NCI-H1105 (cell line): Measurements from ENCODE around the gene KRT27.
A peak's percentile ranks its signal among the peaks of the same experiment; 100 is the strongest.

Experiments
- DNase-seq: peaks from one replicate; lab custom pipeline; 2025; lab: John Stamatoyannopoulos, UW

KRT27 gene

DNA sequence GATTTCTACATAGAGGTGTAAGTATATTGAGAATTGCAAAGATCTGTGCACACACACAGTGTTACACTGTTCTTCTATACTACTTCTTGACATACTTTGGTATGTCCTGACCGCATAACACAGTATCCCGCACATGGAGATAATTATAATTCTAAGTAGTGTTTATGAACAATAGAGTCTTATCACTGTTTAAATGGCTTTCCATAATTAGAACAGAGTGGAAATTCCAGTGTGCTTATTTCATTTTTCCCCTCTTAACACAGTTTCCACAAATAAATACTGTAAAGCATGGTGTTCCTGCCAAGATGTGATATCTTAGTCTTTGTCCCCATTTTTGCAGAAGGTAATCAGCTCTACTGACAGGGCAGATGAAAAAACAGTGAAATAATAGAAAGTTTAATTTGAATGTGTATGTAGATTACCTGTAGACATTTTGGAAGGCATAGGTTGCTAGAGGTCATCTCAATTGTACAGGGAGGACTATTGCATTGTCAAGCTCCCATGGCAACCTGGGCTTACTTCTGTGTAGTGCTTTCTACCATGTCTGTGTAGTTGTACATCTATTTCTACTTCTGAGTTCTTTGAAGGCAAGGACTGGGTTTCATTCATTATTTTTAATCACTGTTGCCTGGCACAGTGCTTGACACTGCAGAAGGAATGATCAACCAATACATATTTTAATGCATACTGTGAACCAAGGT, 27.5 kb upstream of the KRT27 start:
- no peak for DNase-seq

DNA sequence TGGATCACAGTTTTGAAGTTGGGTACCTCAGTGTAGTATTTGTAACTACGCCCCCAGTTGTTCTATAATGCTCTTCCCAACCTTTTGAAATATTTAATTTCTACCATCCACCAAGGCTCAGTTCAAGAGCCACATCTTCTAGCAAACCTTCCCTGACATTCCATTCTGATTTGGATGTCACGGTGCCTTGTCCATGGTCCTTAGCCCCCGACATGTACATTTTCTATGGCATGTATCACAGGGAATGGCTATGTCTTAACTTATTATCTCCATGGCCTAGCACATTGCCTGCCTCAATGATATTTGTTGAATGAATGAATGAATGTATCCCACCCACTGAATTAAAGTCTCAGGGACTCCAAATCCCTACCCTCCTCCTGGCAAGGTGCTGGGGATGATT, 23.8 kb upstream of the KRT27 start:
- DNase-seq = no peak

DNA sequence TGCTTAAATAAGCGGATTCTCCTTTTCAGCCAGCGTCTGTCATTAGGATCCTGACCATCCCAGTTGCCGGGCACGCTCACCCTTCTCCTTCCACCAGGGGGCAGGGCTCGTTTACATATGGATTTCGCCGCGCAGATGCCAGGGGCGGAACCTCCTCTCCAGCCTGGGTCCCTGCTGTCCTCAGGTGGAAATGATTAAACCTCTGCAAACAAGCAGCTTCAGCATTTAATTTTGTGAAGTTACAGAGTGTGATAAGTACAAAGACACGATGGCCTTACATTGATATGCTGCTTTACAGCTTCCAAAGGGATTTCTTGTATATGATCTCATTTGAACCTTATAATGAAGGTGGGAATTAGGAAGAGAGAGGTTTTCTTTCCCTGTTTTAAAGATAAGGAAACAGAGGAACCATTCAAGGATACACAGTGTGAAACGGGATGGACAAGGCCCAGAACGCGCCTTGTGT, 21.3 kb upstream of the KRT27 start:
- peak; percentile 63 for DNase-seq

DNA sequence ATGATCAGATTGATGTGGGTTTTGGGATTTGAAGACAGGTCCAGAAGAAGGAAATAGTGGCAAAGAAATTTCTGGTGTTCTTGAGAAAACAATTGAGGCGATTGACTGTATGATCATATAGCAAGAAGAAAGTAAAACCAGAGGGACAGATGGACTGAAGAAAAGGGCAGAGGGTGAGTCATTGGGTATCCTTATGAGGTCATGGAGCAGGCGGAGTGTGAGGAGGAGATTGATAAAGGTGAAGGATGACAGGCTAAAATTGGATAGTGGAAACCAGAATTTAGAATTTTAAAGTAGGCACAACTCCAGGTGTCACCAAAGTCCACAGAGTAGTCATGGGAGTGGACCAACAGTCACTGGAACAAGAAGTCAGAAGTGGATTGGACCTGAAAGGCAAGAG, 18.8 kb upstream of the KRT27 start:
- no peak for DNase-seq

DNA sequence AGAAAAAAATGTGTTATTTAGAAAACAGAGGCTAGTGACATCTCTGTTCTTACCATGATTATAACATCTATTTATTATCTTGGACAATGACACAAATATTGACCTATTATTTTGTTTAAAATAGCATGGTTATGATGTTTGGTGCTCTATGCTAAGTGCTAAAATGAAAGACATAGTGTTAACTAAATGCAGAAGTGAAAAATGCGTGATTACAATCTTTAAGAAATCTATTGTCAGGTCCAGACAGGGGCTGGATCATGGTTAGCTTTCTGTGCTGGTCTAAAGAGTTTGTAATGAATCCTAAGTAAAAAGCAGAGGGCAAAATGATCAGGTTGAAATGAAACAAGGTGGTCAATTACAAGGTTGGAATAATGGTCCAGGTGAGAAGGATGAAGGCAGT, 18.0 kb upstream of the KRT27 start:
- no peak for DNase-seq

DNA sequence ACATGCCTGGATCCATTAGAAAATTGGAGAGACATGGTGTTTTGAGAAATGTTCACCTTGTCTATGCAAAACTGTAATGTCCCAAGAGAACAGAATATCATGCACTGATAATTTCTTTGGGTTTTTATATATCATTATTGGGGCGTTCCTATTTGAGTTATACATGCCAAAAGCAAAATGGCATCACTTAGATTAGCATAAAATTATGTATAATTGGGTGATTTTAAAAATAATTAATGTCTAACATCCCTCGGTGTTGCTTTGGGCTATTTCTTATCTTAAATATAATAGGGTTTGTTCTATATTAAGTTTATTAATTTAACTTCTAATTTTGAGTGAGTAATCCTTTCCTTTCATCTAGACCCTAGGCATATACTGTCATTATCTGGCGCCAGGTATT, 17.5 kb upstream of the KRT27 start, which contains the start of gene KRT28:
TSS of gene KRT28 (minus strand) at position 101 of the 400 bp plus-strand sequence. CDS start at position 35, 66 bp downstream.
- DNase-seq = no peak

DNA sequence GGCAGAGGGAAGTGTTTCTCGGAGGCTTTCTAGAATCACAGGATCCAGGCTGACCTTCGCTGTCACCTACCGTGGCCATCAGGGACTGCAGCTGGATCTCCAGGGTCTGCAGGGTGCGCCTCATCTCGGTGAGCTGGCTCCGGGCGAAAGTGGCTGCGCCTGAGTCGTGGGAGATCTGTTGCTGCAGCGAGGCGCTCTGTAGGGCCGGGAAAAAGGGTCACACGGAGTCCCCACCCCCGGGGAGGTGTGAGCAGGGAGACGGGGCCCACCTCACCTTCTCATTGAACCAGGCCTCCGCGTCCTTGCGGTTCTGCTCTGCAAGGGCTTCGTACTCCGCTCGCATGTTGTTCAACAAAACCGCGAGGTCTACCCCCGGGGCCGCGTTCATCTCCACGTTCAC, 14.5 kb upstream of the KRT27 start:
- DNase-seq = no peak

DNA sequence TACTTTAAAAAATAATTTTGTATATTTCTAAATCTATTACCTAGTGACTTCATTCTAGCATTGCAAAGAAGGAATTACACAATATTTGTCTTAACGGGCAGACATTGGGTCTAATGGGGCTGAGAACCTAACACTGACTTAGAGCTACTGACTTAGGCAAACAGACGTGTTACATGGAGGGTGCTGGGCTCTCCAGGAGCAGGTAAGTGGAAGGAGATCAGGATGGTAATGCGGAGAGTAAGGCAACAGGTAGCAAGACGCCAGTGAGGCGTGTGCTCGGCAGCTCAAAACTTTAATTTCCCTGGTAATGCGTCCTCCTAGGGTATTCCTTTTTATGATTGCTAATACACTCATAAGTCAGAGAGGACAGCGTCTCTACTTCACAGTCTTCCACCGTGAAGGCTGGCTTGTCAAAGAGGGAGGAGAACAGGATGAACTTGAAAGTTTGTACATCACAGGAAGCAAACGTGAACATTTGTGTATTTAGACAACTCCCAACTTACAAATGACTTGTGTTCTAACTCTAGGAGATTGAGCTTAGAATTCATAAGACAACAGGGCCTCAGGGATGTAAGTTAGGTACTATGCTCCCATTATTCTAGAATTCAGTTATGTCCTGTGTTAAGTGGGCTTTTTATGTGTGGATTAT, 12.8 kb upstream of the KRT27 start:
- no peak for DNase-seq

DNA sequence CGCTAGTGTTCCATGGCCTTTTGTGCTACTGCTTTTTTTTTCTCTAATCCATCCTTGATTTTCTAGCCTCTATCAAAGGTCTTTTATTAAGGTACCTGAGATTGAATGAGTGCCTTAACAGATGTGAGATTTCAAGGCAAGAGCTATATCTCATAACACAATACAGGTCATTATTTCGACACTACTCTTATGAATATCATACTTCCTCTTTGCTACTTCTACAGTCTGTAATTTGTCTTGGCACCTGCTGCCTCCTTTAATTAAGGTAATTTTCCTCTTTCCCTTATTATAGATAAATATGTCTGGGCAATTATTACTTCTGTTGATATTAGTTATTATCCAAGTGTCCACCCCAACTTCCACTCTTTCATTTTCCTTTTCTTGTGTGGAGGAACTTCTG, 12.1 kb upstream of the KRT27 start:
- no peak for DNase-seq

DNA sequence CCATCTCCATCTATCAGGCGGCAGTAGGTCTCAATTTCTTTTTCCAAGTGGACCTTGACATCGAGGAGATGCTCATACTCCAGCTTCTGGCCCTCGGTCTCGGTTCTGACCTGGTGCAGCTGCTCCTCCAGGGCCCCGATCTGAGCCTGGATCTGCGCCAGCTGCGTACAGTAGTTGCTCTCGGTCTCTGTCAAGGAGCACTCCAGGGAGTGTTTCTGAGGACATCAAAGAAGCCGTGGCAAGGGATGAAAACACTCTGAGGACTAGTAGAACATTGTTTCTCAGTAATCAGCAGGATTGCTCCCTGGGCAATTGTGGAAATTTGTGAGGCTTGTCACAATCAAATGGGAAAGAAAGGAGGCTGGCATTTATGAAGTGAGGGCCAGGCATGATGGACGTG, 11.5 kb upstream of the KRT27 start:
- no peak for DNase-seq

DNA sequence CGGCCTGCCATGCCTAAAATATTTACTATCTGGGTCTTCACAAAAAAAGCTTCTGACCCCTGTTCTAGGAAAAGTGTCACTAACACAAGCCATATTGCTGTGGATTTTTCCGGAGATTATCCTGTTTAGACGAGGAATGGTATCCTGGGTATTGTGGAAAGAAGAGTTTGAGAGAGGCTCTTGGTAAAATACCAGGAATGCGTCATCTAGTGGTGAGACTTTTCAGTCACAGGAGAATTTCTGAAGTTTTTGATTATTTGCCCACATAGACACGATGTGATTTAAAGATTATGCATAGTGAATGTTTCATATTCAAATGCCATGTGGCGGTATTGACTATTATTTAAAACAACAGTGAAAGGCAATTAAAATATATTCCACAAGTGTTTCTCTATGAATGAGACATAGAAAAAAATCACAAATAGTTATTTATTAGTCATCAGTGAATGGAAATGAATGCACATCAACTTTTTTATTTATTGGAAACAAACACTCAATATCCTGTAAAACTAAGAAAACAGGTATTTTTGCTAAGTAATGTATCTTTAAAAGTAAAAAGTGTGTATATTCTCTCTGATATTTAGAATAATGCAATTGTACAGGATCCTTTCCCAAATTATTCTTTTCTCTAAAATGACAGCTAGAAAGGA, 9.6 kb upstream of the KRT27 start:
- DNase-seq = no peak

DNA sequence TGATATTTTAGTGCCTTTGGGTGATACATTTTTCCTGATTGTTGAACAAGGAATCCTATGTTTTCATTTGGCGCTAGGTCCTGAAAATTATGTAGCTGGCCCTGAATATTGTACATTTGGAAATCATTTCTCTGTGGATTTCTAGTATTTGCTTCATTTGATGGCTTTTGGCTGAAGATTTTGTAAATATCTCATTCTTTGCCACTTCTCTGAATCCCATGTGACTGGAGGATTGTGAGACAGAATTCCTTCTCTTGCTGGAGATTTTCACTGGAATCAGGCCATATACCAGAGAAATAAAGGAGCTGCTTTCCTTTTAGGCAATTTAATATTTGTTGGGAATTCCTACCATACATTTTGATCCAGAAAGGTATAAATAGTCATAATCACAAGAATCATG, 8.8 kb upstream of the KRT27 start:
- no peak for DNase-seq

DNA sequence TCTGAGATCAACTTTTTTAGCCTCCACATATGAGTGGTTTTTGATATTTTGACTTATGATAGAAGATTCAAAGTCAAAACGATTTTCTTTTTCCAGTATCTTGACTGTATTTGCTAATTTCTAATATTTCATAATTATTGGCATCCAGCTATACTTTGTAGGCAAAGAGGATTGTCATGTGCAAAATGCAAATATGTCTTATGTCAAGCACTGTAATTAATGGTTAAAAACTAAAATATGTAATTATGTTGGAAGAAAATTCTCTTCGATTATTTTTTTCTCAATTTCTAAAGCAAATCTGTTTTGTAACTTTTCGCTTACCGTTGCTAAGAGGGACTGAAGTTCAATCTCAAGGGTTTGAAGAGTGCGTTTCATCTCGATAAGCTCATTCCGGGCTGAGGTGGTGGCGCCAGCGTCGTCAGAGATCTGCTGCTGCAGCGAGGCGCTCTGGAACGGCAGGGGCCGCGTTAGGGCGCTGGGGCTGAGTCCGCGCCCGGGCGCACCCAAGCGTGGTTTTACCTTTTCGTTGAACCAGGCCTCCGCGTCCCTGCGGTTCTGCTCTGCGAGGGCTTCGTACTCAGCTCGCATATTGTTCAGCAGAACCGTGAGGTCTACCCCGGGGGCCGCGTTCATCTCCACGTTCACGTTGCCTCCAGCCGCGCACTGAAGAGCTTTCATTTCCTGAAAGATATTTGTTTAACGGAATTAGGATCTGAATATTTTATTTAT, 3.0 kb downstream of the KRT27 start:
- no peak for DNase-seq

DNA sequence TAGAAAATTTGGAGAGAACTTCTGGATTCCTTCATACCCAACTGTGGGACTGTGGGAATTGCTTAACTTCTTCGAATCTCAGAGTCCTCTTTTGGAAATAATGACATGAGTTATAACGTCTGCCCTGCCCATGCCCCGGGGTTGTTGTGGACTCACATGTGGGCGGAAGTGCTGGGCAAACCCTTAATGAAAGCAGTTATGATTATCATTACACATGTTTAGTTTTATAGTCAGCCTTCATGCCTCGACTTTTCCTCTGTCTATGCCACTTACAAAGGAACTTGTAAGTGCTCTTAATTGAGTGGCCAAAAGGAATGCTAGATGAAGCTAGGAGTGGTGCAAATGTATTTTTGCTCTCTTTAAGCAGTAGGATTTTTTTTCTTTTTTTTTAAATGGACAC, 3.9 kb downstream of the KRT27 start:
- DNase-seq = no peak

DNA sequence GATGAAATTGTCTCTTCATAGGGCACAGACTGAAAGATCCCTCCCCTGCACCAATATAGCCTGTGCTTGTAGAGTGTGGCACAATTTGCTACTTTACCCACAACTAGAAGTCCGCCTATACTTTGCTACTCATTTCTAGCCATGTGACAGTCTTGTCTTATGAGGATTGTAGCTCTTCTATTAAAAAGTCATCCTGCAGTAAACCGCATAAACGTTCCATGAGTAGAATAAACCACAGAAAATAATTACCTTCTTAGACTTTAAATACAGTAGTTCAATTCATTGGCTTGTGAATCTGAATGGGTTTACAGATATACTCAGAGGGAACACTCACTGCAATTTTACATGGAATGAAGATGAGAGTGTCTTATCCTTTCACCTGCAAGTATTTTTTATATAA, 4.4 kb downstream of the KRT27 start:
- DNase-seq = no peak

DNA sequence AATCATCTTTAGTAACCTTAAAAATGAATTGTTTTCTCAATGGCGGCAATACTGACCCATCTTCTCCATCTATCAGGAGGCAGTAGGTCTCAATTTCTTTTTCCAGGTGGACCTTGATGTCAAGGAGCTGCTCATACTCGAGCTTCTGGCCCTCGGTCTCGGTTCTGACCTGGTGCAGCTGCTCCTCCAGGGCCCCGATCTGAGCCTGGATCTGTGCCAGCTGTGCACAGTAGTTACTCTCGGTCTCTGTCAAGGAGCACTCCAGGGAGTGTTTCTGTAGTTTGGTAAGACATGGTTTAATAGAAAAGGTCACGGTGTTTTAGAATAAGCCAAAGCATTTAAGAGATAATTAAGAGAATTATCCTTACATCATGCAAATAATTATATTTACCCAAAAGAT, 4.9 kb downstream of the KRT27 start:
- no peak for DNase-seq

DNA sequence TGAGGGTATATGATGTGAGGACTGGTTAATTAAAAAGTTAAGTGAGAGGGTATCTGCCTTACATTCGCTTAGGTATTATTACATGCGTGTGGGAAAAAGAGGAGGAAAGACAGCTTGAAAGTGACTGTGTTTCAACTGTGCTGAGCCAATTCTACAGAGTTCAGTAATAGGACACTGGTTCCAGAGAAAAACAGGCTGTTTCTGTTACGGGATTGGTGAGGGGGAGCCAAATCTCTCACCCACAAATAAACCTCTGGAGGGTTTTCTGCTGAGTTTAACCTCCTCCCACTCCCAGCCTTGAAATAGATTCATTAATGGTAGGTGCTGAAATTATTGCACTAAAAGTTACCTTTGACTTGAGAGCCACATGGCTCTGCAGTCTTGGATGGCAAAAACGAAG, 6.4 kb downstream of the KRT27 start:
- DNase-seq = no peak

DNA sequence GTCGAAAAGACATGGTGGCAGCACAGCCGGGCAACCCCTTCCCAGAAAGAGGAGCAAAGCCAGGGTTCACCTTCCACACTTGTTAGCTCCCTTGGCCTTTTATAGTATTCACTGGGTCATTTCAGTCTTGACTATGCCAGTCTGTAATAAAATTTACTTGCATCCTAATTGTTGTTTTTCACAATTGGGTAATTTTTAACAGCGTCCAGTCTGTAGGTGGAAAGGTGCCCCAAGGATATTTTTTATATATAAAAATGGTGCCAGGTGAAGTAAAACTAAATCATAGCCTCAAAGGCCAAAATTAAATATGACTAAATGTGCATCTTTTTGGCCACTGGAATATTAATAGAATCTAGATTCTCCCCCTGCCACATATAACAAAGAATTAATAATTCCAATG, 10.2 kb downstream of the KRT27 start, which contains the start of gene KRT26:
TSS of gene KRT26 (minus strand) at position 101 of the 400 bp plus-strand sequence. CDS start at position 13, 88 bp downstream.
- DNase-seq = no peak

DNA sequence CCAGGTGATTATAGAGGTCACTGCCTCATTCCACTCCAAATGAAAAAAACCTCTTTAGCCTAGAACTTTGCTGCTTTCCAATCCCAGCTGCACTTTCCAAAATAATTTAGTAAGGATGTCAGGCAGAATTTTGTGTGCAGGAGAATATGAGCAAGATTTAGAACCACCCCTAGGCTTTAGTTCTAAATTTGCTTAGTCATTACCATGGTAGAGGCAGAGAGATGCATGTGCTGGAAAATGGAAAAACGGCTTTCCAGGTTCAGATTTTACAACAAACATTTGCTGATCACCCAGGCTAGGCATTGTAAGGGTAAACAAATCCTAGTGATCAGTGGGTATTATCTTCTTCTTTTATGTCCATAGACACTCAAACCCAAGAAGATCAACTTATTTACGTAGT, 16.7 kb downstream of the KRT27 start:
- no peak for DNase-seq

DNA sequence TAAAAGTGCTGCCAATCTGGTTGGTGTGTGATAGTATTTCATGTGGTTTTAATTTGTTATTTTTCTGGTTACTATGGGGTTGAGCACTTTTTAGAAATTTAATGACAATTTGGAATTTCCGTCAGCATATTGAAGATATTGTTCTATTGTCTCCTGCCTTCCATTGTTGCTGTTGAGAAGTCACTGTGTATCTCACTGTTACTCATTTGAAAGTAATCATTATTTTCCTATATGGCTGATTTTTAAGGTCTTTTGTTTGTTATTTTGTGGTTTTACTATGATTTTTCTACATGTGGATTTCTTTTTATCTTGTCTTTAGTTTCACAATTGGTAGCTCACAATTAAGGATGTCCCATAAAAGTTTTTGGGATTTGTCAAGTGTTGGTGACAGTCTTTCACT, 18.6 kb downstream of the KRT27 start:
- no peak for DNase-seq

DNA sequence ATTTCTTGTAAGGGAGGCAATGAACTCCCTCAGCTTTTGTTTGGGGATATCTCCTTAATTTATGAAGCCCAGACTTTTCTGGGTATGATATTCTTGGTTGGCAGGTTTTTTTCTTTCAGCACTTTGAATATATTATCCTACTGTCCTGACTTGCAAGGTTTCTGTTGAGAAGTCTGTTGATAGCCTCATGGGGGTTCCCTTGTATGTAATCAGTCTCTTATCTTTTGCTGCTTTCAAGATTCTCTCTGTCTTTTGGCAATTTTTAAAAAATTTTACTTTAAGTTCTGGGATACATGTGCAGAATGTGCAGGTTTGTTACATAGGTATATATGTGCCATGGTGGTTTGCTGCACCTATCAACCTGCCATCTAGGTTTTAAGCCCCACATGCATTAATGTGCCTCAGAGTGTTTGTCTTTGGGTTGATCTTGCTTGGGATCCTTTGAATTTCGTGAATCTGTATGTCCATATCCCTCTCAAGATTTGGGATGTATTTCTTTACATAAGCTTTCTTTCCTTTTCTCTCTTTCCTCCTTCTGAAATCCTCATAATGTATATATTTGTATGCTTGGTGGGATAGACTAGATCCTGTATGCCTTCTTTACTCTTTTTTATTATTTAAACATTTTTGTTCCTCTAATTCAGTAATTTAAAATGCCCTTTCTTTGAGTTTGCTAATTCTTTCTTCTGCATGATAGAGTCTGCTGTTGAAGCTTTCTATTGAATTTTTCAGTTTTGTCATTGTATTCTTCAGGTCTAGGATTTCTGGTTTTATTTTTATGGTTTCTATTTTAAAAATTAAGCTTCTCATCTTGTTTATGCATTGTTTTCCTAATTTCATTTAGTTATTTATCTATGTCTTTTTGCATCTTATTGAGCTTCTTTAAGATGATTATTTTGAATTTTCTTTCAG, 22.0 kb downstream of the KRT27 start:
- no peak for DNase-seq
